OCI-M2 (cell line): ENCODE measurements around the gene PPFIA3.
"Not testable (repeated sequence)": the region's sequence is repeated elsewhere in the genome, so short reads cannot be mapped to it uniquely, and the experiment has no call there.

Experiments
- DNase-seq: peaks from one replicate; lab custom pipeline; 2025; ENCODE audit not compliant: unreplicated experiment; lab: John Stamatoyannopoulos, UW

The PPFIA3 gene

DNA sequence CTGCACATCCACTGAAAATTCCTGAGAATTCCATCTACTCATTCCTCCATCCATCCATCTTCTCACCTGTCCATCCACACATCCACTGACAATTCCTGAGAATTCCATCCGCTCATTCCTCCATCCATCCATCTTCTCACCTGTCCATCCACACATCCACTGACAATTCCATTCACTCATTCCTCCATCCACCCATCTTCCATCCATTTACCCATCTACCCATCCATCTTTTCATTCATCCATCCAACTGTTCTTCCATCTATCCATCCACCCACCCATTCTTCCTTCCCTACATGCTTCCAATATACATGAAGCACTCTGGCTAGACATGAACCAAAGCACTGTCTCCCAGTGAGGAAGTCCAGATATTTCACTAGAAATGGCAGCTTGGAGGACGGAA, 53.9 kb downstream of the PPFIA3 start:
- no peak for DNase-seq

DNA sequence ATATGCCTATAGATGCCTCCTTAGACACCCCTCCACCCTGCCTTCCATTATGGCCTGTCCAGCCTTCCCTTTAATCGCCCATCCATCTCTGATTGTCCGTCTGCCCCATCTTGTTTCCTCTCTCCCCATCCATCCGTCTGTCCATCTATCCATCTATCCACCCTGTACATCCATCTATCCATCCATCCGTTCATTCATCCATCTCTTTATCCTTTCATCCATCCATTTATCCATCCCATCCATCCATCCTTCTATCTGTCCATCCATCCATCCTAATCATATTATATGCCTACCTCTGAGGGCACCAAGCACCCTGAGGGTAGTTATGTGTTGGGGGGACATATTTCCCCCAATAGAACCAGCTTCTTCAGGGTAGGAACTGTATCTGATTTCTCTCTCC, 61.3 kb downstream of the PPFIA3 start:
- DNase-seq, result no peak

DNA sequence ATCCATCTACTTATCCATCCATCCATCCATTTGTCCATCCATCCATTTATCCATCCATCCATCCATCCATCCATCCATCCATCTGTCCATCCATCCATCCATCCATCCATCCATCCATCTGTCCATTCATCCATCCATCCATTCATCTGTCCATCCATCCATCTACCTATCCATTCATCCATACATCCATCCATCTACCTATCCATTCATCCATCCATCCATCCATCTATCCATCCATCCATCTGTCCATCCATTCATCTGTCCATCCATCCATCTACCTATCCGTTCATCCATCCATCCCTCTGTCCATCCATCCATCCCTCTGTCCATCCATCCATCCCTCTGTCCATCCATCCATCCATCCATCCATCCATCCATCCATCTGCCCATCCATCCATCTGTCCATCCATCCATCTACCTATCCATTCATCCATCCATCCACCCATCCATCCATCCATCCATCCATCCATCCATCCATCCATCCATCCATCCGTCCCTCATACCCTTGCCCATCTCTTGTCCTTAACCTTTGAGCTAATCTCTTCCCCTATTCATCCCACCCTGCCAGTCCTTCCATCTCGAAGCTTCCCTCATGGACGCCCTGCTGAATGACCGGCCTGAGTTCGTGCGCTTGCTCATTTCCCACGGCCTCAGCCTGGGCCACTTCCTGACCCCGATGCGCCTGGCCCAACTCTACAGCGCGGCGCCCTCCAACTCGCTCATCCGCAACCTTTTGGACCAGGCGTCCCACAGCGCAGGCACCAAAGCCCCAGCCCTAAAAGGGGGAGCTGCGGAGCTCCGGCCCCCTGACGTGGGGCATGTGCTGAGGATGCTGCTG, 62.9 kb downstream of the PPFIA3 start:
- not testable (repeated sequence) for DNase-seq

DNA sequence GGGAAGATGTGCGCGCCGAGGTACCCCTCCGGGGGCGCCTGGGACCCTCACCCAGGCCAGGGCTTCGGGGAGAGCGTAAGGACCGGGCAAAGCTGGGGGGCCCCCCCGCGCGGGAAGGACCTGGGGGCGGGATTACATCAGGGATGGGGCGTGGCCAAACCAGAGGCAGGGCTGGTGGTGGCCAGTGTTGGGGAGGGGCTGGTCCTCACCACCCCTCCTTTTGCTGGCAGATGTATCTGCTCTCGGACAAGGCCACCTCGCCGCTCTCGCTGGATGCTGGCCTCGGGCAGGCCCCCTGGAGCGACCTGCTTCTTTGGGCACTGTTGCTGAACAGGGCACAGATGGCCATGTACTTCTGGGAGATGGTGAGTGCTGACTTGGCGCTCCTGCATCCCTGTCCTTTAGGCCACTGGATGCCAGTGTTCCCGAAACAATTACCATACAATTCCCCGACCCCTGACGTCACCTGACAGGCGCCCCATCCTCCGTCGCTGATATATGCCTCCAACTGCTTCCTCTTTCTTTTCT, 63.6 kb downstream of the PPFIA3 start:
- DNase-seq, result no peak

DNA sequence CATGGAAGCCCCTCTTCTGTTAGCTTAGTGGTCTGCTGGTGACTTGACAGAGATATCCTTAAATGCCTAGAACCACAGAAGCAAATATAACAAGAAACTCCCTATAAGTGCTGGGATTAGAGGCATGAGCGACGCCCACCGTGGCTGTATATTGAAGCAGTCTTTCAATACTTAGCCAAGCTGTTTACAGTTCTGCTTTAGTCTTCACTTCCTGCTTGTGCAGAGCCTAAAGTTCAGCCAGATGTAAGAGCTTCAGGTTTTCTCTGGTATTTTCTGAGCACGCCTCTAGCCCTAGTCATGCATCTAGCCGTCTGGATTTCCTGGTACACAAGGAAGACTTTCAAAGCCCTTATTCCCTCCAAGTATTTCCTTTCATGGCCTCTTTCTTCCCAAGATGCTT, 66.8 kb downstream of the PPFIA3 start:
- DNase-seq, result no peak

DNA sequence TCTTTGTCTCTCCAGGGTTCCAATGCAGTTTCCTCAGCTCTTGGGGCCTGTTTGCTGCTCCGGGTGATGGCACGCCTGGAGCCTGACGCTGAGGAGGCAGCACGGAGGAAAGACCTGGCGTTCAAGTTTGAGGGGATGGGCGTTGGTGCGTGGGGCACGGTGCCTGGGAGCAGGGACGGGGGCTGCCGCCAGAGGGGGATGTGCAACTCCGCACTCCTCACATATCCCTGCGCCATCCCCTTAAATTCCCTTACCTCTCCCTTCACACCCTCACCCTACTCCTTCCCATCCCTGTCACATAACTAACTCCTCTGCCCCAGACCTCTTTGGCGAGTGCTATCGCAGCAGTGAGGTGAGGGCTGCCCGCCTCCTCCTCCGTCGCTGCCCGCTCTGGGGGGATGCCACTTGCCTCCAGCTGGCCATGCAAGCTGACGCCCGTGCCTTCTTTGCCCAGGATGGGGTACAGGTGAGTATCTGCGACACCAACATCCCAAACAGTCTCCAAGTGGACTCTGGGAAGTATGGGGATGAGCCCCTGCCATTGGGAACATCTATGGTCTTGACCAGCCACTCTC, 69.4 kb downstream of the PPFIA3 start:
- DNase-seq, result no peak

DNA sequence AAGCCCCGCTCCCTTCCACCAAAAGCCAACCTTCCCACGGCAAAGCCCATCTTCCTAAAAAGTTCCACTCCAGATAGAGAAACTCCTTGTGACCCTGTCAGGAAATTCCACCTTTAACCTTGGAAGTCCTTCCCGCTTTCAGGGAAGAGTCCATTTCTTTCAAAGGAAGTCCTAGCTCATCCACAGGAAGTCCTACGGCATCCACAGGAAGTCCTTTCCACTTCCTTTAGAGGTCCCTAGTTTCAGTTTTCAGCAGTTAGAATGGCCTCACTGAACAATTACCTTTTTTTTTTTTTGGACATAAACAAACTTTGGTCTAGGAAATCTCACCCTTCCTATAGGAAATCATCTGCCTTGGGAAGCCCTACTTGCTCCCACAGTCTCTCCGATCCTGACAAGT, 69.9 kb downstream of the PPFIA3 start:
- DNase-seq, result no peak

DNA sequence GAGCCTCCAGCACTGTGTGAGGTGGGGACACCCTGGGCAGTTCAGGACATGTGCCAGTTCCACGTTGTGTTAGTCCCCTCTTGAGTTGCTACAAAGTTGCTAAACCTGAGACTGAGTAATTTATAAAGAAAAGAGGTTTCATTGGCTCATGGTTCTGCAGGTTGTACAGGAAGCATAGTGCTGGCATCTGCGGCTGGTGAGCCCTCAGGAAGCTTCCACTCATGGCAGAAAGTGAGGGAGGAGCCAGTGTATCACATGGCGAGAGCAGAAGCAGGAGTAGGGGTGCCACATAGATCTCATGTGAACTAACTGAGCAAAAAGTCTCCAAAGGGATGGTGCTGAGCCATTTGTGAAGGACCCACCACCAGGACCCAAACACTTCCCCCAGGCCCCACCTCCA, 71.4 kb downstream of the PPFIA3 start:
- no peak for DNase-seq

DNA sequence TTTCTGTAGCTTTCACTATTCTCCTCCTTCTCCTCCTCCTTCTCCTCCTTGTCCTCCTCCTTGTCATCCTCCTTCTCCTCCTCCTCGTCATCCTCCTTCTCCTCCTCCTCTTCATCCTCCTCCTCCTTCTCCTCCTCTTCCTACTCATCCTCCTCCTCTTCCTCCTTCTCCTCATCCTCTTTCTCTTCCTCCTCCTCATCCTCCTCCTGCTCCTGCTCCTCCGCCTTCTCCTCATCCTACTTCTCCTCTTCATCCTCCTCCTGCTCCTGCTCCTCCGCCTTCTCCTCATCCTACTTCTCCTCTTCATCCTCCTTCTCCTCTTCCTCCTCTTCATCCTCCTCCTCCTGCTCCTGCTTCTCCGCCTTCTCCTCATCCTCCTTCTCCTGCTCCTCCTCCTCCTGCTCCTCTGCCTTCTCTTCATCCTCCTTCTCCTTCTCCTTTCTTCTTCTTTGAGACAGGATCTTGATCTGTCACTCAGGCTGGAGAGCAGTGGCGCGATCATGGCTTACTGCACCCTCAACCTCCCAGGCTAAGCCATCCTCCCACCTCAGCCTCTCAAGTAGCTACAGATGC, 74.6 kb downstream of the PPFIA3 start:
- DNase-seq, result no peak

DNA sequence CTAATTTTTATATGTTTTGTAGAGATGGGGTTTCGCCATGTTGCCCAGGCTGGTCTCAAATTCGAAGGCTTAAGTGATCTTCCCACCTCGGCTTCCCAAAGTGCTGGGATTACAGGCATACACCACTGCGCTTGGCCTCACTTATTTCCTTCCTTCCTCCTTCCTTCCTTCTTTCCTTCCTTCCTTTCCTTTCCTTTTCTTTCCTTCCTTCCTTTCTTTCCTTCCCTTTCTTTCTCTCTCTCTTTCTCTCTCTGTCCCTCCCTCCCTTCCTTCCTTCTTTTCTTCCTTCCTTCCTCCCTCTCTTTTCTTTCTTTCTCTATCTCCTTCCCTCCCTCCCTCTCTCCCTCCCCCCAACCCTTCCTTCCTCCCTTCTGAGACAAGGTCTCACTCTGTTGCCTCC, 75.1 kb downstream of the PPFIA3 start:
- no peak for DNase-seq

DNA sequence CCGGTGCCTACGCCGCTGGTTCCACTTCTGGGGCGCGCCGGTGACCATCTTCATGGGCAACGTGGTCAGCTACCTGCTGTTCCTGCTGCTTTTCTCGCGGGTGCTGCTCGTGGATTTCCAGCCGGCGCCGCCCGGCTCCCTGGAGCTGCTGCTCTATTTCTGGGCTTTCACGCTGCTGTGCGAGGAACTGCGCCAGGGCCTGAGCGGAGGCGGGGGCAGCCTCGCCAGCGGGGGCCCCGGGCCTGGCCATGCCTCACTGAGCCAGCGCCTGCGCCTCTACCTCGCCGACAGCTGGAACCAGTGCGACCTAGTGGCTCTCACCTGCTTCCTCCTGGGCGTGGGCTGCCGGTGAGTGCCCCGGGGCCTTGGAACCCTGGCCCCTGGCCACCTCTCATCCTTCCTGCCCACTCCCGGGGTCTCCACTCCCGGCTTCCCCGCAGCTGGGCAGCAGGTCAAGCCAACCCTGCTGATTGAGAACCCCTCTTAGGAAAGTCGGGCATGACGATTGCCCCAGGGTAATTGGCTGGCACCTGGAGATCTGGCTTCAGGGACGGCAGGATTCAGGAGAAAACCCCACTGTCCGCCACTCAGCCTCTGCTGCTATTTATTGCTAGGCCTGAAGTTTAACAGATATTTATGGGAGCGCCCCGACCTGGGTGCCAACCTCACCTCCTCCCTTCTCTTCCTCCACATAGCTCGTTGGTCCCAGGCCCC, 77.3 kb downstream of the PPFIA3 start:
- no peak for DNase-seq

DNA sequence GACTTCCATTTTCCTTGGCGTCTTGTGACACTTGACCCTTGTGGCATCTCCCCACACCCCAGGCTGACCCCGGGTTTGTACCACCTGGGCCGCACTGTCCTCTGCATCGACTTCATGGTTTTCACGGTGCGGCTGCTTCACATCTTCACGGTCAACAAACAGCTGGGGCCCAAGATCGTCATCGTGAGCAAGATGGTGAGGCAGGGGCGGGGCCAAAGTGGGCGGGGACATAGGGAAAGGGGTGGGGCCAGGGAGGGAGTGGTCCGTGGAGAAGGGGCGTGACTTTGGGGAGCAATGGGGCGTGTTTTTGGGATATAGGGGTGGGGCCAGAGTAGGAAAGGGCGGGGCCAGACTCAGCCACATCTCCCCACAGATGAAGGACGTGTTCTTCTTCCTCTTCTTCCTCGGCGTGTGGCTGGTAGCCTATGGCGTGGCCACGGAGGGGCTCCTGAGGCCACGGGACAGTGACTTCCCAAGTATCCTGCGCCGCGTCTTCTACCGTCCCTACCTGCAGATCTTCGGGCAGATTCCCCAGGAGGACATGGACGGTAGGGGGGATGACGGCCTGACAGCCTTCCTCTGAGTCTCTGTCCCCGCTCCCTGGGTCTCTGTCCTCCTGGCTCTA, 81.0 kb downstream of the PPFIA3 start:
- DNase-seq, result peak; percentile 40
